NCI-H128 (cell line): Measurements from ENCODE around the gene EIF2S1.

ENCODE experiments used
- DNase-seq: peaks from one replicate; lab custom pipeline; 2025; ENCODE audit not compliant: unreplicated experiment; lab: John Stamatoyannopoulos, UW

The EIF2S1 gene

GRCh38 chr14:67432050-67432564 lies 72.0 kb downstream of the EIF2S1 start:
- no peak for DNase-seq

GRCh38 chr14:67435603-67436002 lies 75.5 kb downstream of the EIF2S1 start:
- DNase-seq: no peak
